Large intestine (tissue), 12 donors: ENCODE data around the gene EGLN3. TPM values are rescaled to one million over a fixed set of nuclear protein-coding genes. Genes with fewer than 3 reads are reported as not detected.
A peak's percentile ranks its signal among the peaks of the same experiment; 100 is the strongest.

Source experiments
- DNase-seq, 2 donors: peaks; one replicate each; pipeline versions ENCODE4 v3.0.0 to v3.0.0-alpha.2; 2013
- H3K27ac ChIP-seq: one replicate; pipeline ENCODE4 v1.5.1; 2013; ENCODE audit warnings: low read length
- H3K27me3 ChIP-seq: 2 replicates; pipeline ENCODE4 v1.6.1; 2013; ENCODE audit warnings: low read length; ENCODE audit not compliant: control insufficient read depth, insufficient read depth
- H3K36me3 ChIP-seq: 2 replicates; pipeline ENCODE4 v1.6.1; 2013; ENCODE audit warnings: low read length; ENCODE audit not compliant: control insufficient read depth, insufficient read depth
- H3K4me1 ChIP-seq: one replicate; pipeline ENCODE4 v1.6.1; 2013; ENCODE audit warnings: low read length; ENCODE audit not compliant: control insufficient read depth, insufficient read depth
- H3K4me3 ChIP-seq: one replicate; pipeline ENCODE4 v1.5.1; 2013; ENCODE audit warnings: low read length
- H3K9me3 ChIP-seq: one replicate; pipeline ENCODE4 v1.6.1; 2013; ENCODE audit warnings: mild to moderate bottlenecking, low read depth, low read length, moderate library complexity; ENCODE audit not compliant: control insufficient read depth
- WGBS: methylation state at CpG from one replicate; pipeline ENCODE4 v1.1.5; 2013; ENCODE audit warnings: low lambda C conversion rate; ENCODE audit not compliant: insufficient coverage; 5-methylcytosine and 5-hydroxymethylcytosine counted together
- long read RNA-seq, 11 donors: transcript quantifications; one replicate each; lab custom pipeline, GENCODE V29; 2026
- polyA plus RNA-seq: library from polyadenylated mRNA; unstranded; fragments of 120-200 nt; gene quantifications from one replicate; pipeline ENCODE4 v1.2.1, GENCODE V29; 2013

The EGLN3 gene
- 51.9 TPM for polyA plus RNA-seq
- long read RNA-seq, donor 1, partial matches to known transcripts: 0 of 8 reads
- long read RNA-seq, donor 1, other reads (novel, unspliced or antisense): 0 of 8 reads
- long read RNA-seq, donor 2, transcript EGLN3-201 (5 exons, 2,709 nt): major isoform, 12 of 22 reads
- long read RNA-seq, donor 2, transcript EGLN3-205 (1 exons, 2,849 nt): minor isoform, 10 of 22 reads
- long read RNA-seq, donor 2, partial matches to known transcripts: 0 of 22 reads
- long read RNA-seq, donor 2, other reads (novel, unspliced or antisense): 0 of 22 reads
- long read RNA-seq, donor 3: 0 reads
- long read RNA-seq, donor 4, partial matches to known transcripts: 0 of 3 reads
- long read RNA-seq, donor 4, other reads (novel, unspliced or antisense): 0 of 3 reads
- long read RNA-seq, donor 5, transcript EGLN3-201 (5 exons, 2,709 nt): major isoform, 5 of 5 reads
- long read RNA-seq, donor 5, partial matches to known transcripts: 0 of 5 reads
- long read RNA-seq, donor 5, other reads (novel, unspliced or antisense): 0 of 5 reads
- long read RNA-seq, donor 6, transcript EGLN3-205 (1 exons, 2,849 nt): minor isoform, 9 of 36 reads
- long read RNA-seq, donor 6, transcript EGLN3-201 (5 exons, 2,709 nt): major isoform, 26 of 36 reads
- long read RNA-seq, donor 6, partial matches to known transcripts: 0 of 36 reads
- long read RNA-seq, donor 6, other reads (novel, unspliced or antisense): 0 of 36 reads
- long read RNA-seq, donor 7, transcript EGLN3-201 (5 exons, 2,709 nt): major isoform, 6 of 10 reads
- long read RNA-seq, donor 7, partial matches to known transcripts: 0 of 10 reads
- long read RNA-seq, donor 7, other reads (novel, unspliced or antisense): 0 of 10 reads
- long read RNA-seq, donor 8, transcript EGLN3-201 (5 exons, 2,709 nt): major isoform, 11 of 19 reads
- long read RNA-seq, donor 8, transcript EGLN3-205 (1 exons, 2,849 nt): minor isoform, 7 of 19 reads
- long read RNA-seq, donor 8, partial matches to known transcripts: 0 of 19 reads
- long read RNA-seq, donor 8, other reads (novel, unspliced or antisense): 0 of 19 reads
- long read RNA-seq, donor 9, transcript EGLN3-201 (5 exons, 2,709 nt): major isoform, 7 of 16 reads
- long read RNA-seq, donor 9, partial matches to known transcripts: 6 of 16 reads
- long read RNA-seq, donor 9, other reads (novel, unspliced or antisense): 0 of 16 reads
- long read RNA-seq, donor 10, transcript EGLN3-201 (5 exons, 2,709 nt): major isoform, 15 of 23 reads
- long read RNA-seq, donor 10, transcript EGLN3-205 (1 exons, 2,849 nt): minor isoform, 5 of 23 reads
- long read RNA-seq, donor 10, partial matches to known transcripts: 0 of 23 reads
- long read RNA-seq, donor 10, other reads (novel, unspliced or antisense): 0 of 23 reads
- long read RNA-seq, donor 11, transcript EGLN3-205 (1 exons, 2,849 nt): minor isoform, 5 of 17 reads
- long read RNA-seq, donor 11, transcript EGLN3-201 (5 exons, 2,709 nt): major isoform, 11 of 17 reads
- long read RNA-seq, donor 11, partial matches to known transcripts: 0 of 17 reads
- long read RNA-seq, donor 11, other reads (novel, unspliced or antisense): 0 of 17 reads

GRCh38 chr14:33950320-33951182 lies at the start of gene EGLN3:
Gene EGLN3, minus strand, starts transcription at chr14:33951074. Its CDS starts 322 bp downstream, at chr14:33950752.
- no CpG with 5 or more reads among the region's 91 CpGs for WGBS
- Histone ChIP-seq H3K36me3 (no peaks in the 10 kb centered on the region), H3K4me1 (peaks cover 24% of the 10 kb centered on the region)

DNA sequence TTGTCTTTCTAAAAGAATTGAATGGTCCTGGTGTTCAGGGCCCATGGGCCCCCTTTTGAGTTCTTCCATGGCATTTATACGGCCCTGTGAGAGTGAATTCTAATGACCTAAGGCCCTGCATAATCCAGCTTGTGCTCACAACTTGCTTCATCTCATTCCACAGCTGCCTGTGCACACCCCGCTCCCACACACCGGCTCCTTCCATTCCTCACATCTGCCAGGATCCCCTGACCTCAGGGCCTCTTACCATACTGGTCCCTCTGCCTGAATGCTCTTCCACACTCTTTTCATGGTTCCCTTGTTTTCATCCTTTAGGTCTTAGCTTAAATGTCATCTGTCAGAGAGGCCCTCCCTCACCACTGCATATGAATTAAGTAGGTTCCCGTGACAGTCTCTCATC lies 49.5 kb upstream of the EGLN3 start:
- no peaks in the 10 kb centered on the region for H3K36me3 ChIP-seq
- H3K27me3 ChIP-seq: no peaks in the 10 kb centered on the region
- H3K4me1 ChIP-seq: no peaks in the 10 kb centered on the region
- WGBS: no CpG with 5 or more reads among the region's 4 CpGs
- H3K4me3 ChIP-seq: no peak overlapping the region
- no peak overlapping the region for H3K27ac ChIP-seq
- DNase-seq: no peak
- H3K9me3 ChIP-seq: no peaks in the 10 kb centered on the region

More at GRCh38 chr14:33950320-33951182, at the start of gene EGLN3:
- H3K27me3 ChIP-seq: peaks cover 27% of the 10 kb centered on the region
- peak within 1 kb of the TSS; percentile 93 for H3K4me3 ChIP-seq
- peak within 1 kb of the TSS; percentile 74 for H3K27ac ChIP-seq
- H3K9me3 ChIP-seq: peaks cover 2% of the 10 kb centered on the region
- DNase-seq: peak; percentile 74 to 90

- WGBS: 80% methylated on average over 2 of the region's 3 CpGs
- no peak for DNase-seq
- no peaks in the 10 kb centered on the region for H3K36me3 ChIP-seq
- H3K27me3 ChIP-seq: no peaks in the 10 kb centered on the region
- no peaks in the 10 kb centered on the region for H3K4me1 ChIP-seq
- H3K4me3 ChIP-seq: no peak overlapping the region
- no peaks in the 10 kb centered on the region for H3K9me3 ChIP-seq
- no peak overlapping the region for H3K27ac ChIP-seq
Measured at GRCh38 chr14:33999771-34000291, 49.0 kb upstream of the EGLN3 start.

DNA sequence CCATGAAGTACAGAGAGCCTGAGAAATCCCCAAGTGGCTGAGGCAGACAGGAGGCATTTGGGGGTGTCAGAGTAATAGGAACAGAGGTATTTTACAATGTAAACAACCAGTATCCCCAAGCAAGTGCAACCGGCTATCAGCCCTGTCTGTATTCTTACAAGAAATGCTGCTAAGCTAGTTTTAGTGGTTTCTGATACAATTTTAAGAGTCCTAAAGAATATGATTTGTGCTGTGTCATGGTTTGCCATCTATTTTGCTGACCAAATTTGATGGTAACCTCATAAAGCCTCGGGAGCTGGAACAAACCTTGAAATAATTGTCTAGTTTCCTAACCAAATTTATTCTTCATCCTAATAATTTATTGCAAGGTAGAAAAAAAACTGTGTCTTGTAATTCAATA lies 46.7 kb upstream of the EGLN3 start:
- no peak overlapping the region for H3K4me3 ChIP-seq
- no peak overlapping the region for H3K27ac ChIP-seq
- no peaks in the 10 kb centered on the region for H3K9me3 ChIP-seq
- H3K4me1 ChIP-seq: no peaks in the 10 kb centered on the region
- DNase-seq: no peak
- no peaks in the 10 kb centered on the region for H3K36me3 ChIP-seq
- no peaks in the 10 kb centered on the region for H3K27me3 ChIP-seq
- 80% methylated on average over 1 of the region's 2 CpGs for WGBS

GRCh38 chr14:33996462-33996861 lies 45.6 kb upstream of the EGLN3 start:
- DNase-seq: no peak
- H3K27ac ChIP-seq: no peak overlapping the region
- H3K9me3 ChIP-seq: no peaks in the 10 kb centered on the region
- H3K4me3 ChIP-seq: no peak overlapping the region
- no peaks in the 10 kb centered on the region for H3K36me3 ChIP-seq
- H3K4me1 ChIP-seq: no peaks in the 10 kb centered on the region
- H3K27me3 ChIP-seq: no peaks in the 10 kb centered on the region
- 100% methylated on average over 1 of the region's 8 CpGs for WGBS

- Histone ChIP-seq H3K27me3 (no peaks in the 10 kb centered on the region), H3K4me3 (no peak overlapping the region), H3K4me1 (no peaks in the 10 kb centered on the region)
Measured at GRCh38 chr14:33993246-33993645, 42.4 kb upstream of the EGLN3 start.

GRCh38 chr14:33992274-33993007 lies 41.6 kb upstream of the EGLN3 start:
- Histone ChIP-seq H3K4me3 (no peak overlapping the region), H3K4me1 (no peaks in the 10 kb centered on the region), H3K27me3 (no peaks in the 10 kb centered on the region), H3K27ac (no peak overlapping the region), H3K9me3 (no peaks in the 10 kb centered on the region), H3K36me3 (no peaks in the 10 kb centered on the region)
- WGBS: 62% methylated on average over 2 of the region's 3 CpGs
- no peak for DNase-seq

More at GRCh38 chr14:33993246-33993645, 42.4 kb upstream of the EGLN3 start:
- 60% methylated on average over 1 of the region's 1 CpG for WGBS
- no peak for DNase-seq
- H3K36me3 ChIP-seq: no peaks in the 10 kb centered on the region
- H3K9me3 ChIP-seq: no peaks in the 10 kb centered on the region
- H3K27ac ChIP-seq: no peak overlapping the region

- Histone ChIP-seq H3K4me3 (no peak overlapping the region), H3K4me1 (no peaks in the 10 kb centered on the region), H3K27me3 (no peaks in the 10 kb centered on the region), H3K27ac (no peak overlapping the region), H3K36me3 (no peaks in the 10 kb centered on the region), H3K9me3 (no peaks in the 10 kb centered on the region)
- 100% methylated on average over 1 of the region's 1 CpG for WGBS
- DNase-seq: no peak
Measured at GRCh38 chr14:33990790-33991189, 39.9 kb upstream of the EGLN3 start.
